GM23248 (cell line): Measurements from ENCODE around the gene SLC35F3.

Source experiments
- EZH2 ChIP-seq: fragments of 200-600 bp; sonication (generic); IDR thresholded peaks from 2 replicates; pipeline ENCODE4 v1.6.1; 2018; ENCODE audit warnings: antibody characterized with exemption, mild to moderate bottlenecking; ENCODE audit not compliant: insufficient read depth, poor library complexity, severe bottlenecking
- EZH2phosphoT487 ChIP-seq: fragments of 200-600 bp; sonication (generic); IDR thresholded peaks from 2 replicates; pipeline ENCODE4 v1.6.1; 2018; ENCODE audit warnings: antibody characterized with exemption, moderate library complexity, mild to moderate bottlenecking, low read depth; ENCODE audit not compliant: insufficient read depth

GRCh38 chr1:234300096-234300495 lies 395.6 kb downstream of the SLC35F3 start:
- no peak for TF ChIP-seq EZH2phosphoT487
- no peak for TF ChIP-seq EZH2
